GM23248 (cell line): ENCODE measurements around the gene ACTN4.

ENCODE experiments used
- EZH2 ChIP-seq: fragments of 200-600 bp; sonication (generic); IDR thresholded peaks from 2 replicates; pipeline ENCODE4 v1.6.1; 2018; ENCODE audit warnings: antibody characterized with exemption, mild to moderate bottlenecking; ENCODE audit not compliant: insufficient read depth, poor library complexity, severe bottlenecking
- EZH2phosphoT487 ChIP-seq: fragments of 200-600 bp; sonication (generic); IDR thresholded peaks from 2 replicates; pipeline ENCODE4 v1.6.1; 2018; ENCODE audit warnings: antibody characterized with exemption, moderate library complexity, mild to moderate bottlenecking, low read depth; ENCODE audit not compliant: insufficient read depth

- TF ChIP-seq EZH2 (no peak), EZH2phosphoT487 (no peak)
Observed at GRCh38 chr19:38711726-38712153, 64.3 kb downstream of the ACTN4 start.
